Inflammatory macrophage treated with lipopolysaccharide for 4 hours (primary cell): ENCODE data around the gene C3orf20.
"Not testable (repeated sequence)": the region's sequence is repeated elsewhere in the genome, so short reads cannot be mapped to it uniquely, and the experiment has no call there.

Experiments used
- DNase-seq: peaks from one replicate; pipeline ENCODE4 v3.0.0-alpha.2; 2020

The C3orf20 gene

DNA sequence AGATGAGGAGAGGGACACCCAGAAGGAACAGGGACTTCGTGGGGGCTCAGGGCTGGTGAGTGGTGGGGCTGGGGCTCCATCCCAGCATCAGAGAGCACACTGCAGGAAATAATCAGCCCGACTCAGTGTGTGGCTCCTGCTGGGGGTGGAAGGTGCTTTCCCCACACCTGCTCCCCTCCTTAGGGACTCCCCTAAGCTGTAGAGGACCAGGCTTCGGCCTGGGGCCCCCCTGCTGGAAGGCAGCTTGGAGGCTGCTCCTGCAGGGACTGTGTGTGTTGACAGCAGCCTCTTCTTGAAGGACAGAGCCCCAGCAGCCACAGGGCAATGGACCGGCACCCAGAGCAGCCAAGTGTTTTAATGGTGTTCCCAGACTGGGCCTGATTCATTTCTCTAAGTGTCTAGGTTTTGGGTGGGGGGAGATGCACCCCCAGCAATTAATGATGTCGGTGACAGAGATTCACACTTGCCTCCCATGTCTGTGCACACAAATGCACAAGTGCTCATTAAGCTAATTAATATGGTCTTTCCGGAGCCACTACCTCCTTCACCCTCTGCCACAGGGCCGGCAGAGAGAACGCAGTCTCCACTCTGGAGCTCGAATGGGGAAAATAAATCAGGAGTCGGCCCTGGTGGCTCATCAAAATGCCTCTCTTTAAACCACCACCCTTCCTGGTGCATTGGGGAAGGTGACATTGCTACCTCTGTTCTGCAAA, 126.9 kb downstream of the C3orf20 start:
- DNase-seq = no peak

GRCh38 chr3:14802381-14802731, 127.4 kb downstream of the C3orf20 start:
- DNase-seq = no peak

- DNase-seq = no peak
These were observed 128.4 kb downstream of the C3orf20 start for GRCh38 chr3:14803101-14803980.

GRCh38 chr3:14803981-14804834, 129.3 kb downstream of the C3orf20 start:
- no peak for DNase-seq

- DNase-seq = peak; percentile 82
These were observed 130.2 kb downstream of the C3orf20 start for GRCh38 chr3:14804835-14805780.

GRCh38 chr3:14805961-14806537, 131.1 kb downstream of the C3orf20 start:
- no peak for DNase-seq

- peak; percentile 96 for DNase-seq
These were observed 131.8 kb downstream of the C3orf20 start for GRCh38 chr3:14806641-14807263.

GRCh38 chr3:14808025-14808424, 133.1 kb downstream of the C3orf20 start:
- DNase-seq = no peak

GRCh38 chr3:14808502-14809266, 133.7 kb downstream of the C3orf20 start:
- no peak for DNase-seq

DNA sequence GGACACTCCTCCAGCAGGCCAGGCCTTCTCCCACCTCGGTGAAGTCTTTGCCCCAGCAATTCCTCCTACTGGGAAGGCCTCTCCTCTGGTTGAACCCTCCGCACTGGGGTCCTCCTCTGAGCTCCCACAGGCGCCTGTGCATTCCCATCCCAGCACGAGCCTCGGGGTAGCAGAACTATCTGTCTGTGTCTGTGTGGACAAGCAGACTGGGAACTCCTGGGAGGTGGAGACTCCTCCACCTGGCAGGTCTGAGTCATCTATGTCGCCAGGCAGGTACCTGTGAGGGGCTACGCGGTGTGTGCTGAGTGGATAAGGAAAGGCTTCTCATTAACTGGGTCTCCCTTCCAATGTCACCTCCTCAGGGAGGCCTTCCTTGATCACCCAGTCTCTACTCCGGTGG, 134.7 kb downstream of the C3orf20 start:
- not testable (repeated sequence) for DNase-seq

GRCh38 chr3:14810070-14810791, 135.3 kb downstream of the C3orf20 start:
- peak; percentile 59 for DNase-seq

GRCh38 chr3:14810801-14811661, 136.1 kb downstream of the C3orf20 start:
- no peak for DNase-seq

DNA sequence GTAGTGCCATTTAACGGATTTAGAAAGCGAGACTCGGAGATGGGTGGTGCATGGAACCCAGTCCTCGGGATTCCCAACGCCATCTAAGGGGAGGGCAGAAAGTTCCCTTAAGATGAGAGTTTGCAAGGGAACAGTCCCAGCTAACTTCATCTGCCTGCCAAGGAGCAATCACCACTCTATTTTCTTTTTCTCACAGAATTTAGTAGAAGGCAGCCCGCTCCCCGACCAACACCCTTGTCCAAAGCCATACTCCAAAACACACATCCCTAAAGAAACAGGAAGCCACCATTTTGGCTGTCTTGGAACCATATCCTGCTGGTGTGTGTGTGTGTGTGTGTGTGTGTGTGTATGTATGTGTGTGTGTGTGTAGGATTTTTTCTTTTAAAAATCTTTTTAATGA, 136.7 kb downstream of the C3orf20 start:
- DNase-seq = no peak

DNA sequence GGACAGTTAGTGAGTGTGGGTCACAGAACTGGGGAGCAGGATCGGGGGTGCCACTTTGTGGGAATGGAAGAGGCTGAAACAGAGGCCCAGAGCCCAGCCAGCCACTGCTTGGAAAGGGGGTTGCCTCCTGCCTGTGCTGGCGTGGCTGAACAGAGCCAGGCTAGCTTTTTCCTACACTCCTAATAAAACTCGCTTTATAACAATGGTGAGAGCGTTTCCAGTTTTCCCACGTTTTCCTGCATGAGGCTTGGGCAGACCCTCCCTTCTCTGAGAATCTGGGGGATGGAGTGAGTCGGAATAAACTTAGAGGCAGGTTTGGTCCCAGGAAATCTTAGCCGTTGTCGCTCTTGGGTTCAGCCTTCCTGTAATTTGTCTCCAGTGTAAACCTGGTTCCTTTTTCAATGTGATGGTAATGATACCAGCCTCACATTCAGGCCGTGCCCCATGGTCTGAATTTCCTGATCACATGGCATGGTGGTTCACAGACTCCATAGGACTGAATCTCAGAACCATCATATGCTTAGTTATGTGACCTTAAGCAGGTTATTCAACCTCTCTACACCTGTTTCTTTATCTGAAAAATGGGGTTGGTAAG, 137.4 kb downstream of the C3orf20 start:
- DNase-seq = no peak

DNA sequence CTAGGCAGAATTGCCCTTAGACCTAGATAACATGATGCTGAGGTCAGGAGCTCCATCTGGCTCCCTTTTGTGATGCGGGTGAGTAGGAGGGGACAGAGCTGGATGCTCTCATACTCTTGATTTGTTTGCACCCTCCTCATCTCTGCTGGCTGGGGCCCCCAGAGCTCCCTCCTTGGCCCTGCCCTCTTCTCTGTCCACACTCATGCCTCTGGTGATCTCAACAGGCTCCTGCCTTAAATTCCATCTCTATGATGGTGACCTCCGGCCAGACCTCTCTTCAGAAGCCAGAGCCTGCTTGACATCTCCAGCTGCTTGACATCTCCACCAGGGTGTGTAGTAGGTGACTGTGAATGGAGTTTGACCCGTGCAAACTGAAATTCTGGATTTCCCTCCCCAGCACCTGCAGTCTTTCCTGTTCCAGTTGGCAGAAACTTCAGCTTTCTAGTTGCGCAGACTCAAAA, 139.5 kb downstream of the C3orf20 start:
- DNase-seq = no peak

GRCh38 chr3:14816359-14816758, 141.4 kb downstream of the C3orf20 start:
- no peak for DNase-seq

GRCh38 chr3:14818804-14819500, 144.0 kb downstream of the C3orf20 start, which contains the start of gene FGD5:
Gene FGD5 (plus strand): TSS chr3:14818962. CDS start chr3:14819072, 110 bp downstream.
- DNase-seq = no peak
